GM19452 (cell line): ENCODE results near the gene SGTA.
"Not testable (repeated sequence)": the region's sequence is repeated elsewhere in the genome, so short reads cannot be mapped to it uniquely, and the experiment has no call there.

Source experiments
- ATAC-seq: cut with Tn5 transposase; IDR thresholded peaks from one replicate; pipeline ENCODE4 v1.9.1; 2021; ENCODE audit not compliant: unreplicated experiment

SGTA gene

GRCh38 chr19:2716722-2717637 lies 66.1 kb downstream of the SGTA start:
- no peak for ATAC-seq

GRCh38 chr19:2716275-2716650 lies 66.8 kb downstream of the SGTA start:
- ATAC-seq: no peak

DNA sequence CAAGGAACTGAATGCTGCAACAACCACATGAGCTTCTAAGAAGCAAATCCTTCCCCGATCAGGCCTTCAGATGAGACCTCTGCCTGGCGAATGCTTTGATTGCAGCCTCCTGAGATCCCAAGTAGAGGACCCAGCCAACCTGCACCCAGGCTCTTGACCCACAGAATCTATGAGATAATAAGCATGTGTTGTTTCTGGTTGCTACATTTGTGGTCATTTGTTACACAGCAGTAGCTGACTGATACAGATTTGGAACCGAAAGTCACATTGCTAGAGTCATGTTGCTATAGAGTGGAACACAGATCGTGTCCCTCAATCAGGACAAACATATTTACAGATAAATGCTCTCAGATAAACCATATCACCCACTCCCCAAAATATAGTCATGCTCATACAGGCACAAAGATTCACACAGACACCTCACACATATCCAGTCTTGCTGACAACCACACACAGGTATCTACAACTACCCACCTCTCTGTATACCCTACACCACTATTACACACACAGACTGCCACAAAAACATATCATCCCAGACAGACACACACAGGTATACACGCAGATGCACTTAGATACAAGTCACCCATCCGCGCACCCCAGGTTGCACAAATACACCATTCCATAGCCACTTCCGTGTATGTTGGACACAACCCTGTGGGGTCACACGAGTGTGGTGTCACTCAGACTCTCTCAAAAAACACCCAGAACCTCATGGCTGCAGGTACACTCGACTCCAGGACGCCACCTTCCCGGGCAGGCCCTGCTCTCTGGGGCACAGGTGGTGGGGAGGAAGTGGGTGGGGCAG lies 67.4 kb downstream of the SGTA start:
- ATAC-seq: no peak

DNA sequence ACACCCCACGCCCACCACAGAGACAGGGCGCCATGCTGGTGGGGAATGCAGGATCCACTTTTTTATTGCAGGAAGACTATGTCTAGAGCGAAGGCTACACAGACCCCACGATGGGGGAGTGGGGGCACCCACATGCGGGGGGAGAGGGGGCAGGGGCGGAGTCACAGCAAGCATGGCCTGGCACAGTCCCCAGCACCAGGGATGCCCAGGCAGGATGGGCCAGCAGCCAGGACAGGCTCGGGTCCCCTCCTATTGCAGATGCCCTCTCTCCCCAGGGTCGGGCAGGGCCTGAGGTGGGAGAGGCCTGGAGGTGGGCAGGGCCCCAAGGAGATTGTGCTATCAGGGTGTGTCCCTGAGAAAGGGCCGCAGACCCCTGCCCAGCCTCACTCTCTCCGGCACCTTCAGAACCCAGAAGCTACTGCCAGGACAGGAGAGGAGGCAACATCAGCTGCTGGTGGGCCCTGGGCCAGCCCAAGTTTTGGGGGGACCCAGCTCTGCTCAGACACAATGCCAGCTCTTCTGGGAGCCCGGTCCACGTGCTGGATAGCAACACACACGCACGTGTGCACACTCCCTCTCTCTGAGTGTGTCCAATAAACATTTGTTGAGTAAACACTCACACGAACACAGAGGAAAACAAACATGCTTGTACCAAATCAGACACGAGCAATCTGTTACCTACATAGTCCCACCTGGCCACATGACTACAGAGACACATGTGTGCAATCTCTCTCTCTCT lies 68.4 kb downstream of the SGTA start:
- no peak for ATAC-seq

DNA sequence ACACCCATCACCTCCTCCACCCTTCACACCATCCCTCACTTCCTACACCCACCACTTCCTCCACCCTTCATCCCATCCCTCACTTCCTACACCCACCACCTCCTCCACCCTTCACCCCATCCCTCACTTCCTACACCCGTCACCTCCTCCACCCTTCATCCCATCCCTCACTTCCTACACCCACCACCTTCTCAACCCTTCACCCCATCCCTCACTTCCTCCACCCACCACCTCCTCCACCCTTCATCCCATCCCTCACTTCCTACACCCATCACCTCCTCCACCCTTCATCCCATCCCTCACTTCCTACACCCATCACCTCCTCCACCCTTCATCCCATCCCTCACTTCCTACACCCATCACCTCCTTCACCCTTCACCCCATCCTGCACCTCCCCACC lies 69.0 kb downstream of the SGTA start:
- not testable (repeated sequence) for ATAC-seq

- ATAC-seq: not testable (repeated sequence)
These were observed 69.9 kb downstream of the SGTA start for GRCh38 chr19:2713170-2713569.

GRCh38 chr19:2711875-2712205 lies 71.2 kb downstream of the SGTA start:
- ATAC-seq: no peak

DNA sequence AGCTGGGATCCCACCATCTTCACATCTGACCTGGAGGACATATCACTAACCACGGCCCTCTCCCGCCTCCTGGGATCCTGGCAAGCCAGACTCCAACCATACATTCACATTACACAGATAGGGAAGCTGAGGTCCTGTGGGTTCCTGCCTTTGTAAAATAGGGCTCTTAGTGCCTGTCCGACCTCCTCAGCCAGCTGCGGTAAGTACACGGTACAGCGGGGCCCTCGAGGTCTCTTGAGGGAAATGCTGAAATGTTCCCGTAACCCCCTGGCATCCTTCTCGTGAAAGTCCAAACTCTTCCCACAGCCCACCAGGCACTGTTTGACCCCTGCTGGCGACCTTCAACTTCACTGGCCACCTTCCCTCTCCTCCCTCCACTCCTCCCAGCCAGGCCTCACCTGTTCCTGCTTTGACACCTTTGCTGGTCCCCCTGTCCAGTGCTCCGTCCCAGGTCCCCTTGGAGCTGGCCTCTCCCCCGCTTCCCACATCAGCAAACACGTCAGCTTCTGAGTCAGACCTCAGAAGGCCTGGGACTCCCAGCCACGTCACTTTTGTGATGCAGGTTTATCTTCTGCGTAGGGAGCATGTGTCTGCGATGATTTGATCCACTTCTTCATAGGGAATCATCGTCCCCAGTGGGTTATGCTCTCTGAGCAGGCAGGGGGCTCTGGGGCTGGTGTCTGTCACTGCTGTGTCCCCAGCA lies 71.8 kb downstream of the SGTA start:
- no peak for ATAC-seq

DNA sequence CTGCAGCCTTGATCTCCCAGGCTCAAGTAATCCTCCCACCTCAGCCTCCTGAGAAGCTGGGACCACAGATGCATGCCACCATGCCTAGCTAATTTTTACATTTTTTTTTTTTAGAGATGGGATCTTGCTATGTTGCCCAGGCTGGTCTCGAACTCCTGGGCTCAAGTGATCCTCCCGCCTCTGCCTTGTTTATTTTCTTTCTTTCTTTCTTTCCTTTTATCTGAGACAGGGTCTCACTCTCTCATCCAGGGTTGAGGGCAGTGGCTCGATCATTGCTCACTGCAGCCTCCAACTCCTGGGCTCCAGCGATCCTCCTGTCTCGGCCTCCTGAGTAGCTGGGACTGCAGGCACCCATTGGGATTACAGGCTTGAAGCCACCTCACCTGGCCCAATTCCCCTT lies 76.8 kb downstream of the SGTA start:
- ATAC-seq: no peak
